GM18868 (cell line): ENCODE results near the gene HS3ST4.
"Not testable (repeated sequence)": the region's sequence is repeated elsewhere in the genome, so short reads cannot be mapped to it uniquely, and the experiment has no call there.

Experiments
- ATAC-seq: cut with Tn5 transposase; IDR thresholded peaks from one replicate; pipeline ENCODE4 v1.9.1; 2021; ENCODE audit warnings: mild to moderate bottlenecking, moderate library complexity; ENCODE audit not compliant: unreplicated experiment

The HS3ST4 gene

GRCh38 chr16:25730396-25730795 is 38.6 kb downstream of the HS3ST4 start:
- ATAC-seq, result no peak

DNA sequence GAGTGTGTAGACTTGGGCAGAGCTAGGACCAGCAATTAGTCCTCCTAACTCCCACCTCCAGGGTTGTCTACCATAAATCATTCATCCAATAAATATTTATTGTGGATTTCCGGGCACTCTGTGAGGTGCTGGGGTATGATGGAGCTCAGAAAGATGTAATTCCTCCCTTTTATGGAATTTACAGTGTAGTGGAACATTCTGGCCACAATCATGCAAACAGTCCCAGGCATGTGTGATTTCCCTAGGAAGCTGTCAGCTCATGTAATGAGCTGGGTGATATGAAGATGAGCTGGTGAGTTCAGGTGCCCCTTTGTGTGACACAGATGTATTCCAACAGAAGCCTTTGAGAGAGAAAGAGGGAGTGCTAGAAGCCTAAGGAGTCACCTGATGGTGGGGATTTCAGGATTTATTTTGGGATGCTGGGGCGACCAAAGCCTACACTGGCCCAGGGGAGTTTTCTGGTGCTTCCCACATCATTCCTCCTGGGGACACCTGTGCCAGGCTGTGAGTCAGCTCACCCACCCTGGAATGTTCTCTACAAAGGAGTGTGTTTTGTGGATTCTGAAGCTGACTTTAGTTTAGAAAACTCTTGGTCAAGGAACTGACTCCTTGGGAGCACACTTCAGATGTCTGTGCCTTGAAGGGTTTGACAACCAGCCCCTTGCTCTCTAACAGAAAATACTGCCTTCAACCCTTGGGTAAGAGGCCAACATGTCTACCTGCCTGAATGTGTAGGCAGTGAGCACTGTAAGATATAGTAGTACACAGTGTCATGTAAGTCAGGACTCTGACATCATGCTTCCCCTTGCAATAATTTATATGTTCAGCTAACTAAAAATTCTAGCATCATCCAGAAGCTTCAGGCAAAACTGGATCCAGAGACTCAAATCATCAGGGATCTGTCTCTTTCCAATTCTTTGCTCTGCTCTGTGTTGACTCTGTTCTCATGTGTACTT is 42.9 kb downstream of the HS3ST4 start:
- ATAC-seq, result no peak

DNA sequence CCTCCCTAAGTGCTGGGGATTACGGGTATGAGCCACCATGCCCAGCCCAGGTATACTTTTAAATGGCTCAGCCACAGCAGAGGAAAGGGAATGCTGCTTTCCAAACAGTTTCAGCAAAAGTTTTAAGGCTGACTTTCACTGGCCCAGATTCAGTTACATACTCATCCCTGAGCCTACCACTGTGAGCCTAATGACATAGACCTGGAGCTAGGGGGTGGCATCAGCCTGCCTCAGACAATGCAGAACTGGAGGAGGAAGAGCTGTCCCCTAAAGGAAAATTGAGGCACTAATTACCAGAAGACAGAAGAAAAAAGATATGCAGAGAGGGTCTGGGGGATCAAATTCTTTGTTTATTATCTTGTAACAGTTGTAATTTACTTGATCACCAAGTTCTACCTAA is 43.9 kb downstream of the HS3ST4 start:
- ATAC-seq, result no peak

- no peak for ATAC-seq
Measured at GRCh38 chr16:25747160-25747758, 55.5 kb downstream of the HS3ST4 start.

- no peak for ATAC-seq
Measured at GRCh38 chr16:25748092-25748654, 56.4 kb downstream of the HS3ST4 start.

- no peak for ATAC-seq
Measured at GRCh38 chr16:25750488-25751216, 58.9 kb downstream of the HS3ST4 start.

DNA sequence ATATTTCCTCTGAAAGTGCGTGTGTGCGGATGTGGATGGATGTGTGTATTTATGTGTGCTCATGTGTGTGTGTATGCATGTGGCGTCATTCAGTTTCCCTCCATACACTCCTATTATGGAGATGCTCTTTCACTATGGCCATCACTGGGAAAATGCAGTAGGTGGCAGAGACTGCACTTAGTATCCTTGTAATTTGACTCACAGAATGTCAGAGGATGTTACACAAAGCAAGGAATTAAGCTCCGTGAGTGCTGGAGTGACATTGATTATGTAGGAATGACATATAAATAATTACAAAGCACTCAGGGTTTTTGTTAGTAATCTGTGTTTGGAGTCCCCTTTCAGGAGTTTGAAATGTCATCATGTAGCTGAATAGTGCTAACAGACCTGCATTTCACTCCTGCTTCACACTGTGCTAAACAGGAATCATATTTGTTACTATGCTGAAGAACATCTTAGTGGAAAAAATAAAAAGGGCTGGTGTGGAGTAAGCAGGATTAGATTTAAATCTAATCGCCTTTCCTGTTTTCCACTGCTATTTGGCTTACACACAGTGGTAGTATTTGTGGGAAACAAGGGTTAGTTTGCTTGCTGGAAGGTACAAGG is 59.6 kb downstream of the HS3ST4 start:
- no peak for ATAC-seq

DNA sequence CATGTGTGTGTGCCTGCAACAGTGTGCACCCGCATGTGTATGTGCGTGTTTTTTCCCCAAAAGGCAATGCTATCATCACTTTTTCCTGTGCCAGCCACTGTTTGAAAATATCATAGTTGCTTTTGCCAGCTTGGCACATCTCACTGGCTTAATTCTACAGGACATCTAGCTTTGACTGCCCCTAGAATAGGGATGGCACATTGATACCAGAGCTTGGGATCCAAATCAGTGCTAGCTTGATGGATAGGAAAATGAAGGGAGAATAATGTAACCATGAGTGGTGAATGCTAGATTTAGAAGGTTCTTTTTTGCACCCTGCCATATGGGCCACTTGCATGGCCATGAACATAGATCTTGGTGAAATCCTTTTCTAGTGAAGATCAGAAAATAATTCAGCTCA is 72.7 kb downstream of the HS3ST4 start:
- ATAC-seq, result no peak

- ATAC-seq, result no peak
Measured at GRCh38 chr16:25771216-25771615, 79.5 kb downstream of the HS3ST4 start.

- ATAC-seq, result no peak
Measured at GRCh38 chr16:25771812-25772568, 80.2 kb downstream of the HS3ST4 start.

GRCh38 chr16:25776214-25776613 is 84.5 kb downstream of the HS3ST4 start:
- ATAC-seq, result not testable (repeated sequence)

- ATAC-seq, result no peak
Measured at GRCh38 chr16:25783226-25783625, 91.5 kb downstream of the HS3ST4 start.

DNA sequence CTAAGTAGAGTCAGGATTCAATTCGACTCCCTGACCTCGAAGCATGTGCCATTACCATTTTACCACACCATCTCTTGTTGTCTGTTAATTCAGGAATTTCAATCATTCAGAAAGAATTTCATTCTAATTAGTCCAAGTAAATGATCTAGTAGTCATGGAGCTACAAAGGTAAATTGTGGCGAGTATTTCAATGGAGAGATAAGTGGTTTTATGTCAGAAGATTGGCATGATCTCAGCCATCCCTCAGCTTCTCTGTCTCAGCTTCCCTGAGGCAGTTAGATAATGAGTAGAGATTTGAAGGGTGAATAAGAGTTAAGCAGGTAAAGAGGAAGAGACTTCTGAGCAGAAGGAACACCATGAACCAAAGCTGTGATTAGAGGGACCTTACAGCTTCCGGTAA is 93.6 kb downstream of the HS3ST4 start:
- no peak for ATAC-seq

GRCh38 chr16:25786748-25787147 is 95.0 kb downstream of the HS3ST4 start:
- no peak for ATAC-seq

GRCh38 chr16:25788637-25789036 is 96.9 kb downstream of the HS3ST4 start:
- ATAC-seq, result no peak

GRCh38 chr16:25796239-25796638 is 104.5 kb downstream of the HS3ST4 start:
- ATAC-seq, result no peak

GRCh38 chr16:25798065-25798464 is 106.3 kb downstream of the HS3ST4 start:
- no peak for ATAC-seq

GRCh38 chr16:25799816-25800215 is 108.1 kb downstream of the HS3ST4 start:
- no peak for ATAC-seq

DNA sequence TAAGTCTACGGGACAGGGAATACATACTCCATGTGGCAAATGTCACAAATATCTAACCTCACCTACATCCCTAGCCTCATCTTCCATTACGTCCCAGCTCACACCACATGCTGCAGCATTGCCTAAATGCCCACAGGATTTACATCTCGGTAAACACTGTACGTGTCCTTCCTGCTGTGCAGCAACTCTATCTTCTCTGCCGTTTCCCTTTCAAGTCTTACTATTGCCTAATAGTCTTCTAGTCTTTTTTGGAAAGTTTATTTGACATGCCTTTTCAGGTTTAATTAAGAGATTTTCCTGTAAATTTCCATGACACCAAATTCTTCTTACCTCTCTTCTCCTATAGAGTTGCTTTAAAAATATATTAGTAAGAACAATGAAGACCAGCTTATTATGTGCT is 120.5 kb downstream of the HS3ST4 start:
- no peak for ATAC-seq

GRCh38 chr16:25817295-25817694 is 125.5 kb downstream of the HS3ST4 start:
- ATAC-seq, result no peak
